TTC549 (cell line): ENCODE measurements around the gene TMEM114.

Experiments used
- FAIRE-seq: peaks from 2 replicates; lab custom pipeline; 2012; peaks lifted over from hg19 to GRCh38; lab: Jason Lieb, UNC

Gene TMEM114

GRCh38 chr16:8589900-8590688, at the start of gene TMEM114:
TSS of gene TMEM114 (minus strand) at chr16:8590511. CDS start at chr16:8589838, 673 bp downstream.
- FAIRE-seq, result no peak

- FAIRE-seq, result no peak
Measured at GRCh38 chr16:8639694-8640093, 49.4 kb upstream of the TMEM114 start.

- no peak for FAIRE-seq
Measured at GRCh38 chr16:8634991-8635736, 44.9 kb upstream of the TMEM114 start.

- FAIRE-seq, result no peak
Measured at GRCh38 chr16:8632675-8633182, 42.4 kb upstream of the TMEM114 start.

GRCh38 chr16:8631818-8632465, 41.6 kb upstream of the TMEM114 start:
- no peak for FAIRE-seq

- FAIRE-seq, result no peak
Measured at GRCh38 chr16:8631373-8631772, 41.1 kb upstream of the TMEM114 start.

- no peak for FAIRE-seq
Measured at GRCh38 chr16:8630255-8630953, 40.1 kb upstream of the TMEM114 start.

GRCh38 chr16:8628981-8629725, 38.8 kb upstream of the TMEM114 start:
- FAIRE-seq, result no peak

GRCh38 chr16:8627456-8627855, 37.1 kb upstream of the TMEM114 start:
- FAIRE-seq, result no peak

- no peak for FAIRE-seq
Measured at GRCh38 chr16:8626946-8627345, 36.6 kb upstream of the TMEM114 start.

- no peak for FAIRE-seq
Measured at GRCh38 chr16:8625491-8626087, 35.3 kb upstream of the TMEM114 start.

- no peak for FAIRE-seq
Measured at GRCh38 chr16:8623634-8624033, 33.3 kb upstream of the TMEM114 start.

- FAIRE-seq, result no peak
Measured at GRCh38 chr16:8622315-8622656, 32.0 kb upstream of the TMEM114 start.

GRCh38 chr16:8621572-8622314, 31.4 kb upstream of the TMEM114 start, which contains the start of gene METTL22:
TSS of gene METTL22 (plus strand) at chr16:8621698. CDS start at chr16:8625666, 3,968 bp downstream.
- no peak for FAIRE-seq

- FAIRE-seq, result no peak
Measured at GRCh38 chr16:8621222-8621571, 30.9 kb upstream of the TMEM114 start.

GRCh38 chr16:8620535-8620934, 30.2 kb upstream of the TMEM114 start:
- no peak for FAIRE-seq

GRCh38 chr16:8619671-8620370, 29.5 kb upstream of the TMEM114 start:
- FAIRE-seq, result no peak

GRCh38 chr16:8614435-8615029, 24.2 kb upstream of the TMEM114 start:
- FAIRE-seq, result no peak

GRCh38 chr16:8611886-8612600, 21.7 kb upstream of the TMEM114 start:
- no peak for FAIRE-seq
